Transverse colon (tissue), 3 donors: ENCODE data around the gene RERE.

Experiments
- EP300 ChIP-seq: sonication (generic); formaldehyde crosslinking; IDR thresholded peaks from one replicate; pipeline ENCODE4 v1.6.1; 2017; ENCODE audit warnings: antibody characterized with exemption, low read depth
- POLR2A ChIP-seq: fragments of 450-650 bp; IDR thresholded peaks from one replicate; pipeline ENCODE4 v1.6.1; 2016; ENCODE audit warnings: antibody characterized with exemption, mild to moderate bottlenecking, moderate library complexity
- TF ChIP-seq, protein P1 (sequence below), 5 experiments: fragments of 200-600 bp in 3 of 5; fragments of 450-650 bp in 2 of 5; sonication (generic) in 3 of 5; IDR thresholded peaks; 1 replicate in 2 of 5; 2 replicates in 3 of 5; pipeline ENCODE4 v1.5.1; 2016 to 2017; ENCODE audit warnings: antibody characterized with exemption in 5 of 5, inconsistent platforms in 3 of 5, mild to moderate bottlenecking in 2 of 5, moderate library complexity in 1 of 5

DNA sequence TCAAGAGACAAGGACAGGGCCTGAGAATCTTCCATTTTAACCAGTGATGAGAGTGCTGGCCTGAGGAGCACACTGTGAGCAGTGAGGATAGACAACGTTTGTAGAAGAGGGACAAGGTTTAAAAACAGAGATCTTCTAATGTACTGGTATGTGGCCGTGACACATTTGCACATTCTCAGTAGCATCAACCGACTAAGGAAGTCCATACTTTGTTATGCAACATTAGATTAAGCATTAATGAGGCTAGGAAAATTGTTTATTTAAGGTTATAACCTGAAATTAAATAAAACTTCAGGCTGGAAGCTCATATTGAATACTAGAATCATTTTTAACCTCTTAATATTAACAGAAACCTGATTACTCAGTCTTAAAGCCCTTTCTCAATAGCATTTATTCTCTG is 400.6 kb downstream of the RERE start:
- TF ChIP-seq, protein P1, sequence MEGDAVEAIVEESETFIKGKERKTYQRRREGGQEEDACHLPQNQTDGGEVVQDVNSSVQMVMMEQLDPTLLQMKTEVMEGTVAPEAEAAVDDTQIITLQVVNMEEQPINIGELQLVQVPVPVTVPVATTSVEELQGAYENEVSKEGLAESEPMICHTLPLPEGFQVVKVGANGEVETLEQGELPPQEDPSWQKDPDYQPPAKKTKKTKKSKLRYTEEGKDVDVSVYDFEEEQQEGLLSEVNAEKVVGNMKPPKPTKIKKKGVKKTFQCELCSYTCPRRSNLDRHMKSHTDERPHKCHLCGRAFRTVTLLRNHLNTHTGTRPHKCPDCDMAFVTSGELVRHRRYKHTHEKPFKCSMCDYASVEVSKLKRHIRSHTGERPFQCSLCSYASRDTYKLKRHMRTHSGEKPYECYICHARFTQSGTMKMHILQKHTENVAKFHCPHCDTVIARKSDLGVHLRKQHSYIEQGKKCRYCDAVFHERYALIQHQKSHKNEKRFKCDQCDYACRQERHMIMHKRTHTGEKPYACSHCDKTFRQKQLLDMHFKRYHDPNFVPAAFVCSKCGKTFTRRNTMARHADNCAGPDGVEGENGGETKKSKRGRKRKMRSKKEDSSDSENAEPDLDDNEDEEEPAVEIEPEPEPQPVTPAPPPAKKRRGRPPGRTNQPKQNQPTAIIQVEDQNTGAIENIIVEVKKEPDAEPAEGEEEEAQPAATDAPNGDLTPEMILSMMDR (IDR thresholded peaks at IDR 0.05) = no peak
- TF ChIP-seq POLR2A = no peak
- TF ChIP-seq EP300 = no peak
